HUDEP-2 (cell line): Measurements from ENCODE around the gene IKZF1.

Experiments
- DNase-seq, 76 experiments: peaks; one replicate each; lab custom pipeline; 2025; ENCODE audit not compliant: unreplicated experiment in 76 of 76; lab: John Stamatoyannopoulos, UW

Gene IKZF1

GRCh38 chr7:50427518-50427917 lies 123.0 kb downstream of the IKZF1 start:
- DNase-seq: no peak

- no peak for DNase-seq
These were observed 124.4 kb downstream of the IKZF1 start for GRCh38 chr7:50428911-50429310.

GRCh38 chr7:50431316-50431715 lies 126.8 kb downstream of the IKZF1 start:
- DNase-seq: no peak

- no peak for DNase-seq
These were observed 127.3 kb downstream of the IKZF1 start for GRCh38 chr7:50431722-50432305.

- DNase-seq: no peak
These were observed 131.8 kb downstream of the IKZF1 start for GRCh38 chr7:50436133-50436806.

- no peak for DNase-seq
These were observed 142.0 kb downstream of the IKZF1 start for GRCh38 chr7:50446542-50446960.

GRCh38 chr7:50448823-50449222 lies 144.3 kb downstream of the IKZF1 start:
- no peak for DNase-seq

- no peak for DNase-seq
These were observed 145.0 kb downstream of the IKZF1 start for GRCh38 chr7:50449501-50449880.

- peak in 72 of 76 experiments; percentile 11 to 83 (median 65) for DNase-seq
These were observed 145.5 kb downstream of the IKZF1 start, which contains the start of gene FIGNL1 for GRCh38 chr7:50449881-50450589. Gene FIGNL1 (minus strand): TSS chr7:50450350. CDS start chr7:50447287, 3,063 bp downstream.

GRCh38 chr7:50450590-50451032 lies 146.1 kb downstream of the IKZF1 start:
- peak in 6 of 76 experiments; percentile 5 to 57 (median 26) for DNase-seq
